HG03095 (cell line): ENCODE measurements around the gene MYCBPAP.

Experiments
- ATAC-seq: cut with Tn5 transposase; IDR thresholded peaks from one replicate; pipeline ENCODE4 v1.9.1; 2021; ENCODE audit warnings: moderate library complexity; ENCODE audit not compliant: unreplicated experiment

MYCBPAP gene

DNA sequence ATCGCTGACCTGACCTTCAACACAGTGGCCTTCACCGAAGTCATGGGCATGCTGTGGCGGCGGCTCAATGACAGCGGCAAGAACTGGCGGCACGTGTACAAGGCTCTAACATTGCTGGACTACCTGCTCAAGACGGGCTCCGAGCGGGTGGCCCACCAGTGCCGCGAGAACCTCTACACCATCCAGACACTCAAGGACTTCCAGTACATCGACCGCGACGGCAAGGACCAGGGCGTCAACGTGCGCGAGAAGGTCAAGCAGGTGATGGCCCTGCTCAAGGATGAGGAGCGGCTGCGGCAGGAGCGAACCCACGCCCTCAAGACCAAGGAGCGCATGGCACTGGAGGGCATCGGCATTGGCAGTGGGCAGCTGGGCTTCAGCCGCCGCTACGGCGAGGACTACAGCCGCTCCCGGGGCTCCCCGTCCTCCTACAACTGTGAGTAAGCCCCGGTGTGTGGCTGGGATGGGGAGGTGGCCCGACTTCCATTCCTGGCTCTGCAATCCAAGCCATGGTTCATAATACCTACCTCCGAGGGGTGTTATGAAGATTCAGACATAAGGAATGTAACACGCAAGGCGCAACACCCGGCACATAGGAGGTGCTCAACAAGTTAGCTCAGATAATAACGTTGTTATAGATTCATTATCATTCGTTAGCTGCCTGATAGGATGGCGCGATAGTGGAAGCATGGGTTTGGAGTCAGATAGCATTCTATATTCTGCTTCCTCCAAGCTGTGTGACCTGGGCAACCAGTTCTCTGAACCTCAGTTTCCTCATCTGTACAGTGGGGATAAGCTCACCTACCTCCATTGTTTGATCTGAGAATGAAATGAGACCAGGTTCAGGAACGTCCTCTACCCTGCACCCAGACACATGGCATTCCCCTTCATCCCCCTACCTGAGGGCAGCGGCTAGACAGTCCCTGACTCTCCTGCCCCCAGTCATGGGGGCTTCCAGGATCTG lies 28.7 kb downstream of the MYCBPAP start:
- no peak for ATAC-seq

DNA sequence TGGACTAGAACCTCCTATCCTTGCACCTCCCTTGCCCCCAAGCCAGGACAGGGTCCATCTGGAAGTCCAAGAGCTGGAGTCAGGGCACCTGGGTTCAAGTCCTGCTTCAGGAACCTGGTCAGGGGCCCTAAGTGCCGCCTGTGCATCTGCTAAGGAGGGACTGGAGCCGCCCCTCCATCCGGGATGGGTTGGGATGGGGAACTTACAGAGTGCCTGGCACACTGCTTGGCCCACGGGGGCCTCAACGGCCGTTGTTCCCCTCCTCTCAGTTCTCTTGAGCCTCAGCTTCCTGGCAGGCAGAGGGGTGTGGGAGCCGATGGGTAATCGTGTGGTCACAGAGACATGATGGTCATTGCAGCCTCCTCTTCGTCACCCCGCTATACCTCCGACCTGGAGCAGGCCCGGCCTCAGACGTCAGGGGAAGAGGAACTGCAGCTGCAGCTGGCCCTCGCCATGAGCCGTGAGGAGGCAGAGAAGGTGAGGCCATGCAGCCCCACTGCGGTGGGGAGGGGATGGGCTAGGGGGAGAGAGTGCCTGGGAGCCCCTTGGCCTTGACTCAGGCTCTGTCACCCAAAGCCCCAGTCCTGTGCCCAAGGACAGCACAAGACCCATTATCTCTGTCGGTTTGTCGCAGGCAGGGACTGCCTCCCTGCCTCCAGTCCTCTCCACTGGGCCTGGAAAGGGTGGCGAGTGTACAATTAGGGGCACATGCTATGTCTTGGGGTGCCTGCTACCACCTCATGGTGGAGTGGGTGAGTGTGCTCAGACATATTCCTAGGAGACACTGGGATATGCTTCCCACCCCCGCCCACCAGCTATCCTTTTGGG lies 29.7 kb downstream of the MYCBPAP start:
- no peak for ATAC-seq

DNA sequence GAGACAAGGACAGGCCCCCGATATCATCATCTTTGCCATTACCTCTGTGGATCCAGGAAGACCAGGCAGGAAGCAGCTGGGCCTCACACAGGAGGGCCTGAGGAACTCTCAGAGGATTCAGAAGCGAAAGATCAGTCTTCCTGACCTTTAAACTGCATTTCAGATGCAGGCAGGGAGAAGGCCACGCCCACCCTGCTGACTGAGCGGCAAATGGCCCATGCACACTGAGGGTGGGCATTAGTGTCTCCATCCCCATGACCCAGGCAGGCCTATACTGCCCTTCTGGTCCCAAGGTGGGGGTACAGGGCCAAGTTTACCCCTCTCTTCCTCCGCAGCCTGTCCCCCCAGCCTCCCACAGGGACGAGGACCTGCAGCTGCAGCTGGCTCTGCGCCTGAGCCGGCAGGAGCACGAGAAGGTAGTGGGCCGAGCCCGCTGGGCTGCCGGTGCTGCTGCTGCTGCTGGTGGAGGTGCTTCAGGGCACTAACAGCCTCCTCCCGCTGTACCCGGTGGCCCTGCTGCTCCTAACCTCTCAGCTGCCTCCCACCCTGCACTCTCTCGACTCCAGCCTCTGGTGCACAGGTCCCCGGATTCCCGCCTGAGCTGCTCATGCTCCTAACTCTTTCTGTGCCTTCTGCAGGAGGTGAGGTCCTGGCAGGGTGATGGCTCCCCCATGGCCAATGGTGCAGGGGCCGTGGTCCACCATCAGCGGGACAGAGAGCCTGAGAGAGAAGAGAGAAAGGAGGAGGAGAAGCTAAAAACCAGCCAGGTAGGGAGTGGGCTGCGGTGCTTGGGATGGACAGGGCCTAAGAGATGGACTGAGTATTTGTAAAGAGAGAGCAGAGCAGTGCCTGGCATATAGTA lies 30.5 kb downstream of the MYCBPAP start:
- no peak for ATAC-seq

DNA sequence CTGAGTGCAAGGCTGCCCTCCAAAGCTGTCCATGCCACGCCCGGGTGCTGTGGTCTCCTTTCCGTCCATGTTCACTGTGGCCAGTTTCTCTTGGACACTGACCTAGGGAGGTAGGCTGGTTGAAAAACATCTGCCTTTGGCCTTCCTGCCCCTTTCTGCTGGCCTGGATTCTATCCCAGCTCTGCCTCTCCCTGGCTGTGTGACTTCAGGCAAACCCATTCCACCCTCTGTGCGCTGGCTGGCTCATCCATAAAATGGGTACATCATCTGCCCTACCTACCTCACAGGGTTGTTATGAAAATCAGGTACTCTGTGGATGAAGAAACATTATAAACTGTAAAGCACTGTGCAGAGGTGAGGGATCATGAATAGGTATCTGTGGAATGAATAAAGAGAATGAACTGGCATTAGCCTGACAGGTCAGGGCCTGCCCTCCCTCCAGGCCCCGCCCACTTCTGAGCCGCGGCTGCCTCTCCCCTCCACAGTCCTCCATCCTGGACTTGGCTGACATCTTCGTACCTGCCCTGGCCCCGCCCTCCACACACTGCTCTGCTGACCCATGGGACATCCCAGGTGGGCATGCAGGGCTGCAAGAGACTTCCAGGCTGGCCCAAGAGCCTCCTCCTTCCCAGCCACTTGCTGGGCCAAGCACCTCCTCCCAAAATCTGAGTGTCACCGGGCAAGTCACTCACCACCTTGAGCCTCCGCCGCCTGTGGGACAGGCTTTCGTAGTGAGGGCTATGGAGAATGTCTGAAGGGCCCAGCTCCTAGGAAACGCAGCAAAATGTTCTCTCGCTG lies 31.7 kb downstream of the MYCBPAP start:
- ATAC-seq = no peak

DNA sequence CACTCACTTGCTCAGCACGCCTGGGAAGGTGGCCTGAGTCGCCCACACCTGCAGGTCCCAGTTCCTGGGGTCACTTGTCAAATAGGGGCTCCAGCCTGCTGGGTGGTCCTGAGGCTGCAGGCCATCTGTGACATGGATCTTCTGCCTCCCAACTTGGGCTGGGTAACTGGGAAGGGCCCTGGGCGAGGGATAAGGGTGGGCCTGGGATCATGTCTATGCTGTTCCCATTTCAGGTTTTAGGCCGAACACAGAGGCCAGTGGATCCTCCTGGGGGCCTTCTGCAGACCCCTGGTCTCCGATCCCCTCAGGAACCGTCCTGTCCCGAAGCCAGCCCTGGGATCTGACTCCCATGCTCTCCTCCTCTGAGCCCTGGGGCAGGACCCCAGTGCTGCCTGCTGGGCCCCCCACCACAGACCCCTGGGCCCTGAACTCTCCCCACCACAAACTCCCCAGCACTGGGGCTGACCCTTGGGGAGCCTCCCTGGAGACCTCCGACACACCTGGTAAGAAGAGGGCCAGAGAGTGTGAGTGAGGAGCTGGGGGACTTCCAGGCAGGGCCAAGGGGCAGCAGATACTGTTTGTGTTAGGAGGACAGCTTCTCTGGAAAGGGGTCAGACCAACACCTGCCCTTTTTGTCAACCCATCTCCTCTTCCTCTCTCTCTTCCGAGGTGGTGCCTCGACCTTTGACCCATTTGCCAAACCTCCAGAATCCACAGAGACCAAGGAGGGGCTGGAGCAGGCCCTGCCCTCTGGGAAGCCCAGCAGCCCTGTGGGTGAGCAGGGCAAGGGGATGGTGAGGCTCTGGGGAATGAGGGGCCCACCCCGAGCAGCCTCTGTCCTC lies 32.5 kb downstream of the MYCBPAP start:
- ATAC-seq = no peak

DNA sequence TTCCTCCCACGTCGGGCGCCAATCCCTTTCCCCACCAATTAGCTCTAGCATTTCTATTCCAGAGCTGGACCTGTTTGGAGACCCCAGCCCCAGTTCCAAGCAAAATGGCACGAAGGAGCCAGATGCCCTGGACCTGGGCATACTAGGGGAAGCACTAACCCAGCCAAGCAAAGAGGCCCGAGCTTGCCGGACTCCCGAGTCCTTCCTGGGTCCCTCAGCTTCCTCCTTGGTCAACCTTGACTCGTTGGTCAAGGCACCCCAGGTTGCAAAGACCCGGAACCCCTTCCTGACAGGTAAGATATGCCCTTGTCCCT lies 33.1 kb downstream of the MYCBPAP start:
- ATAC-seq = no peak

DNA sequence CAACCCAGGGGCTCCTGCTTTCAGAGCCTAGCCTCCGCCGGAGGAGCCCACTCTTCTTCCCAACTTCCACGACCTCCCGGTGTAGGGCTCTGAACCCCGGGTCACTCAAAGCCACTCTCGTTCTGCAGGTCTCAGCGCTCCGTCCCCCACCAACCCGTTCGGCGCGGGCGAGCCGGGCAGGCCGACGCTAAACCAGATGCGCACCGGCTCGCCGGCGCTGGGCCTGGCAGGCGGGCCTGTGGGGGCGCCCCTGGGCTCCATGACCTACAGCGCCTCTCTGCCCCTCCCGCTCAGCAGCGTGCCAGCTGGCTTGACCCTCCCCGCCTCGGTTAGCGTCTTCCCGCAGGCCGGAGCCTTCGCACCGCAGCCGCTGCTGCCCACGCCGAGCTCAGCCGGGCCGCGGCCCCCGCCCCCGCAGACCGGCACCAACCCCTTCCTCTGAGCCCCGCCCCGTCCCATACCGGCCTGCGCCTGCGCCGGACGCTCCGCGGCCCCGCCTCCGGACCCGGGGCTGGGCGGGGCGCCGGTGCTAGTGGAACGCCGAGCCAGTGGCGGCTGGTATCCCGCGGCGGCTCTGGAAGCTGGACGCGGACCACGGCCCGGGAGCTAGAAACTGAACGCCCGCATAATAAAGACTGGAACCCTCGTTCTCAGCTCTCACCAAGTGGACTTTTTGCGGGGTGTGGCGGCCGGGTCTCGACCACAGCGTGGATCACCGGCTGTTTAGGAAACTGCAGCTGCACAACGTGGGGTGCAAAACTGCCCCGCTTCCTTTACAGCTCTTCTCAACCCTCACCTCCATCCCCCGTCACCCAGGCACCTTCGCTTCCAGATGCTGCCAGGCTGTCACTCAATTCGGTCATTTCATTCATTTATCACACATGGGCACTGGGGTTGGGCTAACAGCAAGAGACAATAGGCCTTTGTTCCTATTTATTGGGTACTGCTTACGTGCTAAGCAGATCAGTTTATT lies 33.8 kb downstream of the MYCBPAP start:
- ATAC-seq = peak; percentile 54

DNA sequence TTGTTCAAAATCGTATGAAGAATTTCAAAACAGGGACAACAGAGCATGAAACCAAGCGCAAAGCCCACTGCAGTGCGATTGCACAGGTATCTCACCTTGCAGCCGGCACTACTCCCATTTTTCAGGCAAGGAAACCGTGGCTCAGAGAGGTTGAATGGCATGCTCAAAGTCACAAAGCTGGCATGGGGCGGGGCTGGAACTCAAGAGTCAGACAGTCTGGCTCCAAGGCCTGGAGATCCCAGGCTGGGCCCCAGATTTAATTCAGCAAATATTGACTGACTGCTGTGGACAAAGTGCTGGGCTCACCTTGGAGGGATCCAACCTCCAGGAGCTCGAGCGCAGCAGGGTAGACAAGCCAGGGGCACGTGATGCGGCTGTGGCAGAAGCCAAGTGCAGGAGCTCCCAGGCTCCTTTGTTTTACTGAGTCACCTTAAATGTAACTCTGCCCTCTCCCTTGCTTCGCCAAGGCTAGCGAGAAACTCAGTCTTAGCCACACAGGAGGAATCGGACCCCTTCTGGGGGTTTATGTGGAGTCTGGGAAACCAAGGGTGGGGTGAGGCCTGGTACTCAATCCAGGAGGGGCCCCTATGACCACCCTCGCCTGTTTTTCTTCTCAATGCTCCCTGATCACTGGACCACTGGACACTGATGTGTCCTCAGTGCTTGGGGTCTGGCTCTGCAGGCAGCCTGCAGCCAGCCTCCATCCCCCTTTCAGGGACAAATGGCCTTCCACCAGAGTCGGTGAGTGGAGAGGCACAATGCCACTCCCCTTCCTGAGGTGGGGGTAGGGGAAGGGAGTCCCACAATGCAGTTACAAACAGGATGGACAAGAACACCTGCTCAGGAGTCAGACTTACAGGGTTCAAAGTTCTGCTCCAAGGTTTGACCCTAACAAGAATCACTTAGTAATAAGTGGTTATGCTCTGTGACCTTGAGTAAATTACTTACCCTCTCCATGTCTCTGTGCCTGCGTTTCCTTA lies 34.8 kb downstream of the MYCBPAP start:
- ATAC-seq = no peak

DNA sequence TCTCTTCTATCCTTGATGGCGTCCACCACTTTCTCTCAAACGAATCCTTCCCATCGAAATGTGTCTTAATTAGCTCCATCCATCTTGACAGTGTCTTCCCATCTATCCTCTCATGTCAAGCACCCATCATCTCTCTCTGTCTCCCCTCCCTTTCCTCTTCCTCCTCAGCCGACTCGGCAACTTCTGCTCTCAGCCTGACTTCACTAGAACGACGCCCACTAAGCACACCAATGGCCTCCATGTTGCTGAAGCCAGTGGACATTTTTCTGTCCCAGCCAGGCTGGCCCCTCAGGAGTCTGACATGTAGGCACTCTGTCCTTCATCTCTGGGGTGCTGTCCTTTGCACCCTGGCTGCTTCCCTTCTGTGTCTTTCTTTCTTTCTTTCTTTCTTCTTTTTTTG lies 36.3 kb downstream of the MYCBPAP start:
- ATAC-seq = no peak

DNA sequence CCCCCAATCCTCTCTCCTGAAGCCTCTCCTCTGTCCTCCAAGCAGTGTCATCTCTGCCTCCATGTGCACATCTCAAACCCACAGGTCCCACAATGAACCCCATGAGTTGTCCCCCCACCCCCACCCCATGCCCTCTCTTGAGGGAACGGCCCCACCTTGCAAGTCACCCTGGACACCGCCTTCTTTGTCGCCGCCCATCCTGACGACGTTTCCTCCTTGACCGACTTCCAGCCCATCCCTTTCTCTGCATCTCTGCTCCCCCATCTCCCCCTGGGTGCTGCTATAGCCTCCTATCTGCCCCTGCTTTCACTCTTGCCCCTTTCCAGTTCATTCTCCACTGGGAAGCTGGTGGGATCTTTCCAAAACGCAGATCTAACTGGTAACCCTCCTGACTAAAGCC lies 37.1 kb downstream of the MYCBPAP start:
- ATAC-seq = no peak

DNA sequence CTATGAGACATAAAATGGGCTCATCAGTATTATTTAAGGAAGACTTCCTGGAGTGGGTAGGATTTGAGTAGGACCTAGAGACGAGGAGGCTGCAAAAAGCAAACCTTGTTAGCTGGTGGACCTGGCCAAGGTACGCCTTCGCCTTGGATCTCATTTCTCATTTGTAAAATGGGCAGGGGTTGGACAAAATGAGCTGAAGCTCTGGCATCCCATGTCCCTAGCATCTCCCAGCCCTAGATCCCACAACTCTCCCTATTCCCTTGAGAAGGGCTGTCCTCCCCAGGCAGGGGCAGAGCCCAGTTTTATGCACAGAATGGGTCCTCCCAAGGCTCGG lies 38.4 kb downstream of the MYCBPAP start:
- ATAC-seq = no peak

DNA sequence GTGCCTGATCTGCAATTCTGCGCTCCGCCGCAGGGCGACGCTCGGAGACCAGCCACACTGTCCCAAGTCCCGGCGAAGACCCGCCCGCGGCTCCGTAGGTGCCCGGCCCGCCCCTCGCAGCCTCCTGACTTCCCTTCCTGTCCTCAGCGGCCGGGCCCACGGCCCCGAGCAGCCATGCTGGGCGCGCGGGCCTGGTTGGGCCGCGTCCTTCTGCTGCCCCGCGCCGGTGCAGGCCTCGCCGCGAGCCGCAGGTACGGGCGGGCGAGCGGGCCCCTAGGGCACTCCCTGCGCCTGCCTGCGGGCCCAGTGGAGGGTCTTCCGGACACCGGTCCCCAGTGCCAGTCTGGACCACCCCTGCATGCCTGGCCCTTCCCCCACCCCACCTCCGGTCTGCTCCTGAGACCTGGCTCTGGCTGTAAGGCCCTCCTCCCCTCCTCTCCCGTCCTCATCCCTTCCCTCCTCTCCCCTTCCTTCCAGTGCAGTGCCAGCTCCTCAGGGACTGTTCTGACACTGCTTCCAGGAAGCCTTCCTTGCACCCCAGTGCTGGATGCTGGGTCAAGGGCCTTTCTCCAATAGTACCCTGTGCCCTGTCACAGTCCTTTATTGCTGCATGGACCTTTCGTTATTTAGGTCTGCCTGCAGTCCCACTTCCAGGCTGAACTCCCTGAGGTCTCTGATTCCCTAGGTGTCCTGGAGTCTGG lies 38.9 kb downstream of the MYCBPAP start, which contains the start of gene SPATA20:
Gene SPATA20 (plus strand): TSS at position 140 of the 701 bp plus-strand sequence. CDS start 35 bp downstream, at position 175.
- ATAC-seq = peak; percentile 71

DNA sequence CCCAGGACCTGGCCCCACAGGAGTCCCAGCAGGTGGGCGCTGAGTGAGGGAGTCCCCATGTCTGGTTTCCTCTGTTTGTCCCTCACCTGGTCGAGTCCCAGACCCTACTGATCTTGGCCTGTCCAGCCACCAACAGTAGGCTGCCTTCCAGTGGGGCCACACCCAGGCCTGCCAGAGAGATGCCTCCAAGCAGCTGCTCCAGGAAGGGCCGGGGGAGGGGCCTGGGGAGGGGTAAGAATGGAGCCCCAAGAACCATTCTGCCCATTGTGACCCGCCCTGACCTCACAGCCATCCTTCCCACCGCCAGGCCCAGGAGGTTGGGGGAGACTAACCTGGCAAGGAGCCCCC lies 39.5 kb downstream of the MYCBPAP start:
- no peak for ATAC-seq

DNA sequence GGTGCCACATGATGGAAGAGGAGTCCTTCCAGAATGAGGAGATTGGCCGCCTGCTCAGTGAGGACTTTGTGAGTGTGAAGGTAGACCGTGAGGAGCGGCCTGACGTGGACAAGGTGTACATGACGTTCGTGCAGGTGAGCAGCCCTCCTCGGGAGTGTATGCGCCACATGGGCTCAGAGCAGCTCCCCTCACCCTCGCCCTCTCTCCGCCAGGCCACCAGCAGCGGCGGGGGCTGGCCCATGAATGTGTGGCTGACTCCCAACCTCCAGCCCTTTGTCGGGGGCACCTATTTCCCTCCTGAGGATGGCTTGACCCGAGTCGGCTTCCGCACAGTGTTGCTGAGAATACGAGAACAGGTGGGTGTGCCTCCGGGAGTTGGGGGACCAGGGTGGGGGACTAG lies 40.6 kb downstream of the MYCBPAP start:
- no peak for ATAC-seq

DNA sequence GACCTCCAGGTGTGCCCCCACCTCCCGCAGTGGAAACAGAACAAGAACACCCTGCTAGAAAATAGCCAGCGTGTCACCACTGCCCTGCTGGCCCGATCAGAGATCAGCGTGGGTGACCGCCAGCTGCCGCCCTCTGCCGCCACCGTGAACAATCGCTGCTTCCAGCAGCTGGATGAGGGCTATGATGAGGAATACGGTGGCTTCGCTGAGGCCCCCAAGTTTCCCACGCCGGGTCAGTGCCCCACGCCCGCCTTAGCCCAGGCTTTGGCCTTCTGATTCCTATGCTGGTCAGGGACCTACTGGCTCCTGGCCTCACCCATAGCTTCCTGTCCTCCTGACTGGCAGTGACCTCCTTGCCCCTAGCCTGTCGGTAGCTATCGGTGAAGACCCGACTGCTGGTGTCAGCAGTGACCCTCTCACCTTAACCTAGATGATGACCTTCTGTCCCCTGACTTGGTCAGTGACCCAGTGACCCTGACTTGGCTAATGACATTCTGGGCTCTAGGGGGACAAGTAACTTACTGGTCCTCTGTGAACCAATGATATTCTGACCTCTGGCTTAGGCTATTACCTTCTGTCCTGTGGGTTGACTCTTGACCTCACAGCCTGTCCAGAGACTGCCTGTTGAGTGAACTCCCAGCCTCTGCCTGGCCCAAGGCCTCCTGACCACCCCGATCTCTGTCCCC lies 41.2 kb downstream of the MYCBPAP start:
- ATAC-seq = no peak

DNA sequence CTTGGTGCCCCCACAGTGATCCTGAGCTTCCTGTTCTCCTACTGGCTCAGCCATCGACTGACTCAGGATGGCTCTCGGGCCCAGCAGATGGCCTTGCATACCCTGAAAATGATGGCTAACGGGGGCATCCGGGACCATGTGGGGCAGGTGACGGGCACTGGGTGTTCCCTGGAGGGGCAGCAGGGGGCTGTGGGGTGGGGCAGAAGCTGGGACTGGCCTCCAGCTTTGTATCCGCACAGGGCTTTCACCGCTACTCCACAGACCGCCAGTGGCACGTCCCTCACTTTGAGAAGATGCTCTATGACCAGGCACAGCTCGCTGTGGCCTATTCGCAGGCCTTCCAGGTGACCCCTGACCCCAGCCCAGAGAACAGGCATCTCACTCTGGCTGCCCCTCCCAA lies 41.7 kb downstream of the MYCBPAP start:
- no peak for ATAC-seq
